Measurements from ENCODE around the gene OBI1. TPM values are rescaled to one million over a fixed set of nuclear protein-coding genes. Genes with fewer than 3 reads are reported as not detected.

OBI1 gene
- total RNA-seq, 3 donors from 2014 or later (not counting 1 experiment from before 2014, with no cell fraction given) = 4.9 to 7.8 (median 5.1) TPM

GRCh38 chr13:78566631-78567030 lies 92.3 kb downstream of the OBI1 start:
- Mint-ChIP-seq H3K9me3 (no peaks in the 10 kb centered on the region), H3K36me3 (no peaks in the 10 kb centered on the region), H3K27me3 (ENCODE audit: low read depth in 2 of 2) (peaks cover 0 to 2% of the 10 kb centered on the region in 2 donors), H3K4me3 (no peak overlapping the region), H3K4me1 (no peaks in the 10 kb centered on the region), H3K27ac (no peak overlapping the region)
- intact Hi-C loops (cut with micrococcal nuclease) = no loop called here
- H3K4me3 ChIP-seq (ENCODE audit: low read length) = no peak overlapping the region
- WGBS (ENCODE audit: insufficient coverage) = 95% methylated on average over 4 of the region's 5 CpGs
- H3K36me3 ChIP-seq (ENCODE audit: control insufficient read depth, insufficient read depth, low read length) = no peaks in the 10 kb centered on the region
- H3K9me3 ChIP-seq (ENCODE audit: control insufficient read depth, insufficient read depth, low read length) = no peaks in the 10 kb centered on the region
- DNase-seq (no peak), ATAC-seq (no peak)
- no peak overlapping the region for H3K27ac ChIP-seq (ENCODE audit: low read length)
- no peaks in the 10 kb centered on the region for H3K4me1 ChIP-seq (ENCODE audit: control insufficient read depth, insufficient read depth, low read length)
- TF ChIP-seq CTCF (IDR thresholded peaks at IDR 0.05) = no peak
- no peaks in the 10 kb centered on the region for H3K27me3 ChIP-seq (ENCODE audit: control insufficient read depth, insufficient read depth, low read length)

Other genes with a start within 250 kb of the OBI1 start
- gene POU4F1, start 55.6 kb downstream of the OBI1 start, total RNA-seq = under 1 TPM in 1 of 3 donors, not detected in 2; 0.10 TPM